CD4-positive, alpha-beta T cell treated with Interleukin-2 at 100 ng/mL for 4 hours (primary cell): ENCODE results near the gene SLC39A11.

Experiments used
- DNase-seq: peaks from one replicate; pipeline ENCODE4 v3.0.0-alpha.2; 2020; ENCODE audit warnings: low spot score

The SLC39A11 gene

DNA sequence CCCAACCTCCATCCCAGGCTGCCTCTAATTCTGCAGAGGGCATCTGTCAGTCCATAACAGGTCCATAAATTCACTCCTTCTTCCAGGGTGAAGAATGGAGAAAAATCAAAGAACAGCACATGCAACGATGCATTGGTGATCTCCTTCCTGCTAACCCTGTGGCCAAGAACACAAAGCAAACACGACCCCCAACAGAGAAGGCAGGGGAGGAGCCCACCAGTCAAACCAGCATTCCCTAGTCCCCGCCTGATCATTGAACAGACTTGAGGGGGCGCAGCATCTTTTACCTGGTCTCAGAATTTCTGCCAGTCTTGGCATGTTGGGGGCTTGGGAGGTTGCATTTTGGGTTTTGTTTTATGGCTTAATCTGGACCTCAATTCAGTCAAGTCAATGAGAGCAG, 476.0 kb downstream of the SLC39A11 start:
- no peak for DNase-seq

DNA sequence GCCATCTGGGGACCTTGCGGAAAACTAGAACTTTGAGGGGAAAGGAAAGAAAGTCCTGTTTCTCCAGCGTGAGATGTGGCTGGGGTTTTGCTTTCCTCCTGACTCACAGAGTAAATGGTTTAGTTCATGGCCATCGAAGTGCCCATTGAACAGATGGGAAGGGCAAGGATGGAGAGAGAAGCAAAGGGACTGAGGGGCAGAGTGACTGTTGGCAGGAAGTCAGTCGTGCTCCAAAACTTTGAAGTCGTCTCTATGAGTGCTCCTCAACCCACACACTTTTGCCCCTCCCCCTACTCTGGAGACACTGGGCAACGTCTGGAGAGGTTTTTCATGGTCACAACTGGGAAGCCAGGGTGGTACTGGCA, 476.9 kb downstream of the SLC39A11 start:
- no peak for DNase-seq

GRCh38 chr17:72614871-72615626, 477.4 kb downstream of the SLC39A11 start:
- no peak for DNase-seq

DNA sequence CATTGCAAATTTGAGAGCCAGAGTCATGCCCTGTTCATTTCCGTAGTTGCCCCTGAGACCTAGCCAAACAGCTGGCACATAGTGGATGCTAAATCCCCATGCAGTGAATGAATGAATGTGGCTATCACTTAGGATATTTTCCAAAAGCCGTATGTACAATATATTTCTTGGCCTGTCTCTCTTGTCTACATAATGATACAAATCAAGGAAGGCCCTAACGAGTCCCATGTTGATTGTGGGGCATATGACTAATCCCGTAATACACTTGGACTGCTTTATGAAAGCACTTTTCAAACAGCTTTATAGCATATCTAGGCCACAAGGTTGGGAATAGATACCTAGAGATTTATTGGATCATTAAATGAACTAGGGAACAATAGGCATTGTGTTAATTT, 478.0 kb downstream of the SLC39A11 start:
- DNase-seq, result no peak

- no peak for DNase-seq
Measured at GRCh38 chr17:72613806-72614292, 478.6 kb downstream of the SLC39A11 start.

- DNase-seq, result no peak
Measured at GRCh38 chr17:72613396-72613795, 479.1 kb downstream of the SLC39A11 start.

- DNase-seq, result no peak
Measured at GRCh38 chr17:72611172-72611571, 481.3 kb downstream of the SLC39A11 start.

DNA sequence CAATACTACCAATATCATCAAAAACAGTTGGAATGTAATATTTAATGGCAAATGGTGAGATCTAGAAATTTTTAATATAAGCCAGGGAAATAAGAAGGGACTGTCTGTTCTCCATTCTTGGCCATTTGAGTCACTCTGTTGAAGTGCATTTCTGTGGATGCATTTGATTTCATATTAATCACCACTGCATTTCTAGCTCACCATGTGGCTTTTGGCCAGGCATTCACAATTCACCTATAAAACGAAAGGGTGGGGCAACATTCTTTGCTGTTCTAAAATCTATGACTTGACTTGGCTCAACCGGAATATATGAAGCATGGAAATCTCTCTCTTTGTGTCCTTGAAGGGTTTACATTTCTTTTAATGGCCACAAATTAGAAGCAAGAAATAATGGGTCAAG, 483.0 kb downstream of the SLC39A11 start:
- DNase-seq, result no peak

- DNase-seq, result no peak
Measured at GRCh38 chr17:72608436-72608835, 484.1 kb downstream of the SLC39A11 start.

DNA sequence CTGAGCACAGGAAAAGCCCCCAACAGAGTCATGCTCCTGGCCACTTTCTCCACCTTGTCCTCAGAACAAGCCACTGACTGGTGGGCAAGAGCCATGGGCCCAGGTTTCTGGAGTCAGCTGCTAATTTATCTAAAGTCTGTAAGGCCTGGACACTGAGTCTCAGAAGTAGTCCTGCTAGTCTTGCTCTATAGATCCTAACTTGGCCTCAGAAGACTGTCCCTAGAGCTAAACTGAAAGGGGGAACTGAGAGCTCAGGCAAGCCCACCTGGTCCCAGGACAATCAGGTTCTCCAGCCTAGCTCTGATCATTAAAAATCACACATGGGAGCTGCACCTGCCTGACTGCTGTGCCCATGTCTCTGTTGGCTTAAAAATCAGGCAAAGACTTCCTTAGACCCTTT, 485.8 kb downstream of the SLC39A11 start:
- no peak for DNase-seq

GRCh38 chr17:72605543-72605942, 486.9 kb downstream of the SLC39A11 start:
- DNase-seq, result no peak

DNA sequence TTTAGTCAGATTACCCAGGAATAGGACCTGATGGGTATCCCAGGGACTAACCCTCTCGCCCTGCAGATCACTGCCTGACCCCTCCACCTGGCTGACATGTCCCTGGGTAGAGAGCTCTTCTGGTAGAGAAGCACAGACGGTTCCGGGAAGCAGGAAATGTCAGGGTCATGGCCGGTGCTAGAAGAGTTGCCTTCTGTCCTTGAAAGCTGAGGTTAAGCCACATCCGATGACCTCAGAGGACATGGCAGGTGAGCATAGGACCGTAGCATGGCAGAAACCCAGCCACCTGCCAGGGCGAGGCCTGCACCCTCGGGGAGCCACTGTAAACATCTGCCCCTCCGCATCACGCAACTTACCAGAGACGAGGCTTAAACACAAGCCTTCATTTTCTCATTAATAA, 488.0 kb downstream of the SLC39A11 start:
- no peak for DNase-seq

- DNase-seq, result no peak
Measured at GRCh38 chr17:72603420-72604242, 488.9 kb downstream of the SLC39A11 start.

GRCh38 chr17:72602517-72603419, 489.7 kb downstream of the SLC39A11 start:
- no peak for DNase-seq

DNA sequence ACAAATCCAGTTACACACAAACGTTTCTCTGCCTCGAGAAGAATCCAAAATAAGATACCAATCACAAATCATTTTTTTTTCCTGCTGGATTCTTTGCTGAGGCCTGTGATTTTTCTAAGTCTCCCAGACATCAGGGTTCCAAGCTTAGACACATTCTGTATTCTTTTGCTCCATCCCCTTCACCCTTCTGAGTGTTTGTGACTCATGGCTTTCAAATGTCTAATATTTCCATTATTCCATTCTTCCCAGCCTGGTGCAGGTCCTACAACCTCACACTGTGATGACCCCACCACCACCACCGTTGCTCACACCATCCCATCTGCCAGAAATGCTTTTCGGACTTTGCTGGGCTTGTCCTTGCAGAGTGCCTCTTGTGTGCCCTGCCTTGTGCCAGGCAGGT, 491.6 kb downstream of the SLC39A11 start:
- no peak for DNase-seq

- no peak for DNase-seq
Measured at GRCh38 chr17:72599891-72600290, 492.6 kb downstream of the SLC39A11 start.

DNA sequence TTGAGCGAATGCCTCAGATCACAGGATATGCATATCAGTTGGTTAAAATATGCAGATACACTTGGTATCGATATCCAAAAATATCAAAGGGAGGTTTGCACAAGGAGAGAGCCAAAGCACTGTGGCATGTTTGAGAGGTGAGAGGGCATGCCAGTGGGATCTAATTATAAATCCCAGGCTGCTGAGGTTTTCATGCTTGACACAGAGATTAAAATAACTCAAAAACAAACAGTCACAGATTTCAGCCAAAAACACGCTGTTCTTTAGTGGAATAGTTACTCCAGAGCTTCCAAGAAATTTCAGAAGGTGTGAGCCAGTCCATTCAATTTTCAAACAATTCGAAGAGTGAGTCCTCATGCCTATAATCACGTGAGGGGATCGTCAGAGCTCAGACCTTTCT, 493.8 kb downstream of the SLC39A11 start:
- no peak for DNase-seq

DNA sequence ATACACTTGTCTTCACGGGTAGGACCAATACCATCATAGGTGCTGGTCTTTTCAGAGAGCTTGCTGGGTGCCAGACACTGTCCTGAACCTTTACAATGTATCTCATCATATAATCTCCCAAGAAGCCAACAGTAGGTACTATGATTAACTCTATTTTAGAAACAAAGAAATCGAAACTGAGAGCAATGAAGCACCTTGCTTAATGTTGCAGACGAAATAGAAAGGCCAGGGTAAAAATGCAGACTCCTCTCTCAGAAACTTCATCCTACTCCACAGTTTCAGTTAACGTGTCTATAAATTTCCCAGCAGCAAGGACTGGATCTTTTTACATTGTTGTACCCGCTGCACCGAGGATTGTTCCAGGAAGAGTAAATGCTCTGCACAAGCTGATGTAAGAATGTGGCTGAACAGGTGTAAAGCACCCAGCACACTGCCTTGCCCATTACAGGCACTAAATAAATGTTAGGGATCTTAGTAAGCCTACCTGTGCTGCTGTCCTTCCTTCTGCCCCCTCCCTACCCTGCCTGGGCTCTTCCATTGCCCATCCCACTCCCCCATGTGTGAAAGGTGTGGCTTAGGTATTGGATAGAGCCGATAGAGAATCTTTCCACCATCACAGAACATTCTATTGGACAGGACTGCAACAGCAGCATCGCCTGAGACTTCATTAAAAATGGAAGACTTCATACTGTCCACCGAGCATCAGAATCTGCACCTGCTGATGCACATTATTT, 495.0 kb downstream of the SLC39A11 start:
- DNase-seq, result no peak
